CD4-positive, alpha-beta T cell (primary cell): ENCODE data around the gene WWOX. TPM values are rescaled to one million over a fixed set of nuclear protein-coding genes. Genes with fewer than 3 reads are reported as not detected.

Experiments
- ATAC-seq: fragments of 200-7000 bp; cut with Tn5 transposase; one replicate; pipeline ENCODE4 v1.10.0; 2022; ENCODE audit warnings: mild to moderate bottlenecking; ENCODE audit not compliant: poor library complexity
- CTCF ChIA-PET: fragments of 350-600 bp; sonication (Branson Sonifier 250); formaldehyde crosslinking; loops from one replicate; lab custom pipeline; 2021; ENCODE audit warnings: antibody characterized with exemption, inconsistent platforms; lab: Charles Lee
- POLR2A ChIA-PET: fragments of 350-600 bp; sonication (Branson Sonifier 250); formaldehyde crosslinking; loops from one replicate; lab custom pipeline; 2021; ENCODE audit warnings: antibody characterized with exemption, inconsistent platforms; lab: Charles Lee
- DNase-seq, 14 experiments: peaks; one replicate each; pipeline ENCODE4 v3.0.0-alpha.2; 2013 to 2020; ENCODE audit warnings: mixed read lengths in 2 of 14
- H3K27ac ChIP-seq, 2 donors: one replicate each; pipeline versions ENCODE4 v1.5.1 to v1.7.0; 2013; ENCODE audit warnings: low read length in 2 of 2, low read depth in 1 of 2, mild to moderate bottlenecking in 1 of 2
- H3K27me3 ChIP-seq, 2 experiments: 1 replicate in 1 of 2; 2 replicates in 1 of 2; pipeline versions ENCODE4 v1.6.1 to v1.7.0; 2013; ENCODE audit warnings: low read length in 2 of 2, control low read depth in 1 of 2, mild to moderate bottlenecking in 1 of 2, moderate library complexity in 1 of 2; ENCODE audit not compliant: insufficient read depth in 2 of 2, control insufficient read depth in 1 of 2
- H3K36me3 ChIP-seq: one replicate; pipeline ENCODE4 v1.6.1; 2013; ENCODE audit warnings: low read length, control low read depth; ENCODE audit not compliant: insufficient read depth
- H3K4me1 ChIP-seq: one replicate; pipeline ENCODE4 v1.6.1; 2013; ENCODE audit warnings: low read length, control low read depth; ENCODE audit not compliant: insufficient read depth
- H3K4me3 ChIP-seq: one replicate; pipeline ENCODE4 v1.5.1; 2013; ENCODE audit warnings: mild to moderate bottlenecking, low read length, moderate library complexity
- H3K9me3 ChIP-seq, 2 experiments: 1 replicate in 1 of 2; 2 replicates in 1 of 2; pipeline versions ENCODE4 v1.6.1 to v1.7.0; 2013; ENCODE audit warnings: low read length in 2 of 2, mild to moderate bottlenecking in 2 of 2, control low read depth in 1 of 2, moderate library complexity in 1 of 2; ENCODE audit not compliant: control insufficient read depth in 1 of 2, insufficient read depth in 1 of 2
- H3K27ac Mint-ChIP-seq: one replicate; pipeline ENCODE4 v1.8.0; 2020; ENCODE audit warnings: mixed read lengths
- H3K27me3 Mint-ChIP-seq: one replicate; pipeline ENCODE4 v1.8.0; 2021; ENCODE audit warnings: mixed read lengths
- H3K36me3 Mint-ChIP-seq: one replicate; pipeline ENCODE4 v1.8.0; 2021; ENCODE audit warnings: low read depth, mixed read lengths
- H3K4me1 Mint-ChIP-seq: one replicate; pipeline ENCODE4 v1.8.0; 2021; ENCODE audit warnings: low read depth, mixed read lengths
- H3K4me3 Mint-ChIP-seq: one replicate; pipeline ENCODE4 v1.8.0; 2020; ENCODE audit warnings: mild to moderate bottlenecking, mixed read lengths
- H3K9me3 Mint-ChIP-seq: one replicate; pipeline ENCODE4 v1.8.0; 2020; ENCODE audit warnings: mixed read lengths
- intact Hi-C, 2 experiments: fragments of 100-400 bp; cut with DNase I in 1 of 2; cut with micrococcal nuclease in 1 of 2; formaldehyde crosslinking; loops; one replicate each; pipeline versions ENCODE4 v1.15.1 to v1.9.0; 2023 to 2025; cut with DNase I, micrococcal nuclease
- total RNA-seq, 174 experiments: library from RNA in 2 of 174; stranded (reverse) in 2 of 174; gene quantifications; one replicate each; pipeline ENCODE4 v1.2.3 and lab custom pipeline; 2021 to 2026
- TF ChIP-seq, protein P1 (sequence below): fragments of 200-600 bp; IDR thresholded peaks from one replicate; pipeline ENCODE4 v1.8.0; 2022; ENCODE audit warnings: antibody characterized with exemption, mild to moderate bottlenecking

WWOX gene
- total RNA-seq, 2 experiments from 2014 or later: 19.3 to 21.7 TPM

DNA sequence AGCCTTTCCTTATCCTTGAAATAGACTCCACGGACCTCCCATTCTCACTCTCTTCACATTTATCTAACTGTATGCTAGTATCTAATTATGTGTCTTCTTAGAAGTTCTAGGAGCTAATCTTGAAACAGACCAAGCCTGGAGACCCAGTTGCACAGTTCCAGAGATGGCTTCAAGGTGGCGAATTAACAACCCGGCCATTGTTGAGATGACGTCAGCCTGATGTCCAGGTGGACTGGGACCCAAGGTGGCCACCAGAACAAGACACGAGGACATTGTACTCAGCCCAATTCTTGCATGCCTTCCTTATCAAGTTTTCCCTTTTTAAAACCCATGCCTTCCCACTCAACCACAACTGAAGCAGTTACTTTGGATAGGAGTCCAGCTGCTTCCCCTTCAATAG, 29.5 kb upstream of the WWOX start:
- intact Hi-C loops: no loop called here
- DNase-seq: no peak
- CTCF ChIA-PET: no interaction called here
- no peak for ATAC-seq
- Mint-ChIP-seq H3K4me1 (no peaks in the 10 kb centered on the region), H3K27ac (no peak overlapping the region), H3K36me3 (no peaks in the 10 kb centered on the region), H3K9me3 (no peaks in the 10 kb centered on the region), H3K4me3 (no peak overlapping the region), H3K27me3 (peaks cover 35% of the 10 kb centered on the region)
- Histone ChIP-seq H3K36me3 (no peaks in the 10 kb centered on the region), H3K27ac (no peak overlapping the region), H3K9me3 (peaks cover 0 to 3% of the 10 kb centered on the region in 2 experiments), H3K4me3 (no peak overlapping the region), H3K27me3 (peaks cover 0 to 3% of the 10 kb centered on the region in 2 experiments), H3K4me1 (no peaks in the 10 kb centered on the region)
- TF ChIP-seq, protein P1, sequence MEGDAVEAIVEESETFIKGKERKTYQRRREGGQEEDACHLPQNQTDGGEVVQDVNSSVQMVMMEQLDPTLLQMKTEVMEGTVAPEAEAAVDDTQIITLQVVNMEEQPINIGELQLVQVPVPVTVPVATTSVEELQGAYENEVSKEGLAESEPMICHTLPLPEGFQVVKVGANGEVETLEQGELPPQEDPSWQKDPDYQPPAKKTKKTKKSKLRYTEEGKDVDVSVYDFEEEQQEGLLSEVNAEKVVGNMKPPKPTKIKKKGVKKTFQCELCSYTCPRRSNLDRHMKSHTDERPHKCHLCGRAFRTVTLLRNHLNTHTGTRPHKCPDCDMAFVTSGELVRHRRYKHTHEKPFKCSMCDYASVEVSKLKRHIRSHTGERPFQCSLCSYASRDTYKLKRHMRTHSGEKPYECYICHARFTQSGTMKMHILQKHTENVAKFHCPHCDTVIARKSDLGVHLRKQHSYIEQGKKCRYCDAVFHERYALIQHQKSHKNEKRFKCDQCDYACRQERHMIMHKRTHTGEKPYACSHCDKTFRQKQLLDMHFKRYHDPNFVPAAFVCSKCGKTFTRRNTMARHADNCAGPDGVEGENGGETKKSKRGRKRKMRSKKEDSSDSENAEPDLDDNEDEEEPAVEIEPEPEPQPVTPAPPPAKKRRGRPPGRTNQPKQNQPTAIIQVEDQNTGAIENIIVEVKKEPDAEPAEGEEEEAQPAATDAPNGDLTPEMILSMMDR: no peak
- POLR2A ChIA-PET: no interaction called here

DNA sequence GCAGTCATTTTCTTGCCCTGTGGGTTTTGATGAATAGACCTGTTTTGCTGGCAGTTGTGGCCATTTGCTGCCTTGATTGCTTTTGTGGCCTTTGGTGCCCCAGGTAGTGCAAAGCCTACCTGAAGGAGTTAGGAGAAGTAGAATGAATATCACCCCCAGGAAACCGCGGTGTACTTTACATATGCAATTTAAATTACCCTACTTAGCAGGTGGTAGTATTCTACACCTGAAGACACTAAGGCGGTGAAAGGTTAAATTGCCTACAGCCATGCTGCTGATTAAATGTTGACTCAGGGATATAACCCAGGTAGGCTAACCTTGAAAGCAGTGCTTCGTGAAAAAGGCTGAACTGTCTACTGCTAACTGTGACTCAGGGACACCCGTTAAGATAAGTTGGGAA, 27.2 kb upstream of the WWOX start:
- intact Hi-C loops: no loop called here
- no peak overlapping the region for H3K27ac ChIP-seq
- Mint-ChIP-seq H3K27me3 (peaks cover 25% of the 10 kb centered on the region), H3K4me3 (no peak overlapping the region), H3K36me3 (no peaks in the 10 kb centered on the region), H3K27ac (no peak overlapping the region), H3K4me1 (no peaks in the 10 kb centered on the region), H3K9me3 (no peaks in the 10 kb centered on the region)
- no peak overlapping the region for H3K4me3 ChIP-seq
- TF ChIP-seq, protein P1: no peak
- POLR2A ChIA-PET: no interaction called here
- H3K36me3 ChIP-seq: no peaks in the 10 kb centered on the region
- CTCF ChIA-PET: no interaction called here
- ATAC-seq (no peak), DNase-seq (no peak)
- peaks cover 0 to 3% of the 10 kb centered on the region in 2 experiments for H3K9me3 ChIP-seq
- H3K4me1 ChIP-seq: no peaks in the 10 kb centered on the region
- peaks cover 0 to 3% of the 10 kb centered on the region in 2 experiments for H3K27me3 ChIP-seq

DNA sequence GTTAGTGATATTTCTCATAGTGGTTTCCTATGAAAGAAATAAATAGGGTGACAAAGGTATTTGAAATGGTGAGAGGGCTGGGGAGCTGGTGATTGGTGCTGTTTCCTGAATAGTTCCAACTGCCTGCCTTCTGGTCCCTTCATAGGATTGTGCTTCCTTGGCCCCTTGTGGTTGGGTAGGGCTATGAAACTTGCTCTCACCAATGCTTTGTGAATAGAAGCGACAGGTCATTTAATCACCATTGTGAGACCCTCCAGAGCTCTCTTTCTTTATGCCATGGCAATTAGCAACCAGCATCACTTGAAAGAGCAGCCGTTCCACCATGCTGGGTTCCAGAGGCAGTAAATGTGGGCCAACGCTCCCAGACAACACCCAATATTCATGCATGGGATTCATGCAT, 23.7 kb upstream of the WWOX start:
- H3K27me3 Mint-ChIP-seq: peaks cover 16% of the 10 kb centered on the region
- POLR2A ChIA-PET: no interaction called here
- Histone ChIP-seq H3K27ac (no peak overlapping the region), H3K4me1 (no peaks in the 10 kb centered on the region), H3K4me3 (no peak overlapping the region), H3K27me3 (peaks cover 0 to 3% of the 10 kb centered on the region in 2 experiments), H3K36me3 (no peaks in the 10 kb centered on the region), H3K9me3 (no peaks in the 10 kb centered on the region)
- no peak overlapping the region for H3K27ac Mint-ChIP-seq
- no peaks in the 10 kb centered on the region for H3K36me3 Mint-ChIP-seq
- TF ChIP-seq, protein P1: no peak
- no peaks in the 10 kb centered on the region for H3K9me3 Mint-ChIP-seq
- intact Hi-C loops: no loop called here
- ATAC-seq (no peak), DNase-seq (no peak)
- no peaks in the 10 kb centered on the region for H3K4me1 Mint-ChIP-seq
- CTCF ChIA-PET: no interaction called here
- no peak overlapping the region for H3K4me3 Mint-ChIP-seq
